Right lobe of liver (tissue), 4 donors: ENCODE results near the gene C4BPB.

Experiments used
- POLR2A ChIP-seq: fragments of 450-650 bp; IDR thresholded peaks from one replicate; pipeline ENCODE4 v1.6.1; 2017; ENCODE audit warnings: antibody characterized with exemption, mild to moderate bottlenecking
- TF ChIP-seq, protein P1 (sequence below), 4 donors: fragments of 200-600 bp in 3 of 4; fragments of 450-650 bp in 1 of 4; IDR thresholded peaks; one replicate each; pipeline versions ENCODE4 v1.5.1 to v1.8.0; 2016 to 2022; ENCODE audit warnings: antibody characterized with exemption in 4 of 4, mild to moderate bottlenecking in 2 of 4
- donor health status: DM: no; HTN: no; CAD: no.
- donor health status: DM: no; HTN: no; CAD: no.
- donor health status: DM: no; HTN: yes; CAD: no.

DNA sequence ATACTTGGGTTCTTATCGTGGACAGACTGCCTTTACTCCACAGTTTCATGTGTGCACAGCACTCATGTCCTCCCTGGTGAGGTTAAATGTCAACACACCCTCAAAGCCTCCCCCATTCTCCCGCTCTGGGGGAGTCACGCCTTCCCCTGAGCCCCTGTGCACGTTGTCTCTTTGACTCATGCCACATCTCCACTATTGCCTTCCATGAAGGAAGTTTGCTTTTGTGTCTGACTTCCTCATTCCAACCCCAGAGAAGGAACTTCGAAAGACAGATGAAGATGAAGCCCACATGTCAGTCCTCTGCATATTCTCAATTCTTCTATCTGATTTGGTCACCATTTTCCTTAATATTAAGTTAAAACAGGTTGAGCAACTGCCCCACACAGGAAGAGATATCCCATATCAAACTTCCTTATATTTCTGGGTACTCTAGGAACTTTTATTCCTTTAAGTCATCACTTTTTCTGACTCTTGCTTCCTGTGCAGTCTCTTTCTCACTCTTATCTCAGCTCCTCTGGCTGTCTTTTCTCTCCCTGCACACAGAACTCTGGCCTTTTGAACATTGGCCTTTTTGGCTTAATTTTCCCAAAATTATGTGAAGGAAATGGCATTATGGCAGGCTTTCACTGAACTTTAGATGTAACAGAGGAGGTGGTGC, 56.9 kb downstream of the C4BPB start:
- TF ChIP-seq, protein P1, sequence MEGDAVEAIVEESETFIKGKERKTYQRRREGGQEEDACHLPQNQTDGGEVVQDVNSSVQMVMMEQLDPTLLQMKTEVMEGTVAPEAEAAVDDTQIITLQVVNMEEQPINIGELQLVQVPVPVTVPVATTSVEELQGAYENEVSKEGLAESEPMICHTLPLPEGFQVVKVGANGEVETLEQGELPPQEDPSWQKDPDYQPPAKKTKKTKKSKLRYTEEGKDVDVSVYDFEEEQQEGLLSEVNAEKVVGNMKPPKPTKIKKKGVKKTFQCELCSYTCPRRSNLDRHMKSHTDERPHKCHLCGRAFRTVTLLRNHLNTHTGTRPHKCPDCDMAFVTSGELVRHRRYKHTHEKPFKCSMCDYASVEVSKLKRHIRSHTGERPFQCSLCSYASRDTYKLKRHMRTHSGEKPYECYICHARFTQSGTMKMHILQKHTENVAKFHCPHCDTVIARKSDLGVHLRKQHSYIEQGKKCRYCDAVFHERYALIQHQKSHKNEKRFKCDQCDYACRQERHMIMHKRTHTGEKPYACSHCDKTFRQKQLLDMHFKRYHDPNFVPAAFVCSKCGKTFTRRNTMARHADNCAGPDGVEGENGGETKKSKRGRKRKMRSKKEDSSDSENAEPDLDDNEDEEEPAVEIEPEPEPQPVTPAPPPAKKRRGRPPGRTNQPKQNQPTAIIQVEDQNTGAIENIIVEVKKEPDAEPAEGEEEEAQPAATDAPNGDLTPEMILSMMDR (IDR thresholded peaks at IDR 0.05) = no peak
- no peak for TF ChIP-seq POLR2A
